Astrocyte (in vitro differentiated cells and primary cell): ENCODE measurements around the gene GNAI3. TPM values are rescaled to one million over a fixed set of nuclear protein-coding genes. Genes with fewer than 3 reads are reported as not detected.

Experiments used
- DNase-seq: peaks from one replicate; pipeline ENCODE4 v3.0.0-alpha.2; 2010; ENCODE audit warnings: low read depth
- FAIRE-seq: peaks from 2 replicates; lab custom pipeline; 2011; peaks lifted over from hg19 to GRCh38; lab: Jason Lieb, UNC
- H2AFZ ChIP-seq: 2 replicates; pipeline ENCODE4 v1.6.0; 2012; ENCODE audit warnings: low read depth, low read length, inconsistent platforms
- H3K27ac ChIP-seq: 2 replicates; pipeline ENCODE4 v1.5.1; 2011; ENCODE audit warnings: low read depth, low read length, inconsistent platforms
- H3K27me3 ChIP-seq: 2 replicates; pipeline ENCODE4 v1.6.0; 2011; ENCODE audit warnings: low read length, inconsistent platforms; ENCODE audit not compliant: insufficient read depth
- H3K36me3 ChIP-seq: 2 replicates; pipeline ENCODE4 v1.5.1; 2011; ENCODE audit warnings: low read length, inconsistent platforms; ENCODE audit not compliant: insufficient read depth
- H3K4me1 ChIP-seq: 2 replicates; pipeline ENCODE4 v1.5.1; 2011; ENCODE audit warnings: low read length, inconsistent platforms; ENCODE audit not compliant: insufficient read depth
- H3K4me2 ChIP-seq: 2 replicates; pipeline ENCODE4 v1.6.0; 2012; ENCODE audit warnings: low read length, inconsistent platforms
- H3K4me3 ChIP-seq: 2 replicates; pipeline ENCODE4 v1.5.1; 2011; ENCODE audit warnings: low read depth, mild to moderate bottlenecking, low read length, inconsistent platforms; ENCODE audit not compliant: insufficient read depth
- H3K79me2 ChIP-seq: 2 replicates; pipeline ENCODE4 v1.6.0; 2012; ENCODE audit warnings: mild to moderate bottlenecking, low read length, inconsistent platforms; ENCODE audit not compliant: insufficient read depth
- H3K9ac ChIP-seq: 2 replicates; pipeline ENCODE4 v1.6.0; 2012; ENCODE audit warnings: mild to moderate bottlenecking, low read length, inconsistent platforms
- H3K9me3 ChIP-seq: 2 replicates; pipeline ENCODE4 v1.5.1; 2012; ENCODE audit warnings: low read depth, mild to moderate bottlenecking, low read length, inconsistent platforms; ENCODE audit not compliant: insufficient read depth
- H4K20me1 ChIP-seq: 2 replicates; pipeline ENCODE4 v1.6.0; 2012; ENCODE audit warnings: low read length, inconsistent platforms; ENCODE audit not compliant: insufficient read depth
- H3K27ac Mint-ChIP-seq: one replicate; pipeline ENCODE4 v1.8.0; 2021; ENCODE audit warnings: mild to moderate bottlenecking, mixed read lengths; ENCODE audit not compliant: unreplicated experiment
- H3K27me3 Mint-ChIP-seq: one replicate; pipeline ENCODE4 v1.8.0; 2021; ENCODE audit warnings: low read depth, mixed read lengths; ENCODE audit not compliant: unreplicated experiment
- H3K36me3 Mint-ChIP-seq: one replicate; pipeline ENCODE4 v1.8.0; 2021; ENCODE audit warnings: low read depth, mixed read lengths; ENCODE audit not compliant: unreplicated experiment
- H3K4me1 Mint-ChIP-seq: one replicate; pipeline ENCODE4 v1.8.0; 2021; ENCODE audit warnings: low read depth, mixed read lengths; ENCODE audit not compliant: unreplicated experiment
- H3K4me3 Mint-ChIP-seq: one replicate; pipeline ENCODE4 v1.8.0; 2021; ENCODE audit warnings: mild to moderate bottlenecking, moderate library complexity, mixed read lengths; ENCODE audit not compliant: unreplicated experiment
- H3K9me3 Mint-ChIP-seq: one replicate; pipeline ENCODE4 v1.8.0; 2021; ENCODE audit warnings: mild to moderate bottlenecking, mixed read lengths; ENCODE audit not compliant: unreplicated experiment
- CTCF ChIP-seq: IDR thresholded peaks from 2 replicates; pipeline ENCODE4 v1.5.1; 2011; ENCODE audit warnings: low read depth, mild to moderate bottlenecking, inconsistent platforms, low read length, moderate library complexity; ENCODE audit not compliant: insufficient read depth
- EZH2 ChIP-seq: IDR thresholded peaks from 2 replicates; pipeline ENCODE4 v1.6.1; 2012; ENCODE audit warnings: mild to moderate bottlenecking, low read length, inconsistent platforms; ENCODE audit not compliant: insufficient read depth
- total RNA-seq: library from RNA; stranded (reverse); gene quantifications from 2 replicates; pipeline ENCODE4 v1.2.1, GENCODE V29; 2021

The GNAI3 gene
- total RNA-seq, 1 donor from 2014 or later: 16.1 TPM

GRCh38 chr1:109598655-109599054 is 50.2 kb downstream of the GNAI3 start:
- Mint-ChIP-seq H3K9me3 (no peaks in the 10 kb centered on the region), H3K36me3 (peaks cover 13% of the 10 kb centered on the region), H3K4me3 (no peak overlapping the region), H3K4me1 (peaks cover 20% of the 10 kb centered on the region), H3K27me3 (no peaks in the 10 kb centered on the region), H3K27ac (no peak overlapping the region)
- no peaks in the 10 kb centered on the region for H4K20me1 ChIP-seq
- H3K9me3 ChIP-seq: no peaks in the 10 kb centered on the region
- H3K9ac ChIP-seq: no peak overlapping the region
- TF ChIP-seq EZH2 (no peak), CTCF (peak; percentile 26)
- H3K36me3 ChIP-seq: peaks cover 17% of the 10 kb centered on the region
- no peaks in the 10 kb centered on the region for H3K27me3 ChIP-seq
- peaks cover 3% of the 10 kb centered on the region for H3K79me2 ChIP-seq
- FAIRE-seq (no peak), DNase-seq (no peak)
- H3K27ac ChIP-seq: no peak overlapping the region
- H2AFZ ChIP-seq: no peak overlapping the region
- H3K4me2 ChIP-seq: no peak overlapping the region
- peaks cover 12% of the 10 kb centered on the region for H3K4me1 ChIP-seq
- H3K4me3 ChIP-seq: no peak overlapping the region

DNA sequence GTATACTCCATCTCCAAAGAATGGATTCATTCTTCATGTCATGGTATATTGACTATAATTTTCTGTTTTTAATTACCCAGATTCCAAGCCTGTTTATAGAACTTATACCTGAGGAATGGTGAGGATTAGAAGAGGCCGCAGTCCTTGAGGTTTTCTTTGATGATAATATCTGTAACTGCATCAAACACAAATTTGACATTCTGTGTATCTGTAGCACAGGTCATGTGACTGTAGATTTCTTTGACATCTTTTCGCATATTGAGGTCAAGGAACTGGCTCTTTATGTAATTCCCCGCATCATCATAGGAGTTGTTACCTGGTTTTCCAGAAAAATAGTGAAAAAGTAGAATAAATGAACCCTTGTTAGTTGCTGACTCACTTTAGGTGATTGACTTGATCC is 54.8 kb downstream of the GNAI3 start:
- TF ChIP-seq EZH2: no peak
- no peak for TF ChIP-seq CTCF
- H4K20me1 ChIP-seq: peaks cover 6% of the 10 kb centered on the region
- Mint-ChIP-seq H3K36me3 (peaks cover 16% of the 10 kb centered on the region), H3K27ac (no peak overlapping the region), H3K4me1 (peaks cover under 1% of the 10 kb centered on the region), H3K27me3 (no peaks in the 10 kb centered on the region), H3K4me3 (no peak overlapping the region), H3K9me3 (no peaks in the 10 kb centered on the region)
- no peak overlapping the region for H2AFZ ChIP-seq
- no peaks in the 10 kb centered on the region for H3K9me3 ChIP-seq
- no peaks in the 10 kb centered on the region for H3K4me1 ChIP-seq
- no peak overlapping the region for H3K27ac ChIP-seq
- no peaks in the 10 kb centered on the region for H3K79me2 ChIP-seq
- H3K9ac ChIP-seq: no peak overlapping the region
- no peak overlapping the region for H3K4me3 ChIP-seq
- no peak for FAIRE-seq
- H3K36me3 ChIP-seq: peaks cover 20% of the 10 kb centered on the region
- no peaks in the 10 kb centered on the region for H3K27me3 ChIP-seq
- no peak overlapping the region for H3K4me2 ChIP-seq
- DNase-seq: no peak

DNA sequence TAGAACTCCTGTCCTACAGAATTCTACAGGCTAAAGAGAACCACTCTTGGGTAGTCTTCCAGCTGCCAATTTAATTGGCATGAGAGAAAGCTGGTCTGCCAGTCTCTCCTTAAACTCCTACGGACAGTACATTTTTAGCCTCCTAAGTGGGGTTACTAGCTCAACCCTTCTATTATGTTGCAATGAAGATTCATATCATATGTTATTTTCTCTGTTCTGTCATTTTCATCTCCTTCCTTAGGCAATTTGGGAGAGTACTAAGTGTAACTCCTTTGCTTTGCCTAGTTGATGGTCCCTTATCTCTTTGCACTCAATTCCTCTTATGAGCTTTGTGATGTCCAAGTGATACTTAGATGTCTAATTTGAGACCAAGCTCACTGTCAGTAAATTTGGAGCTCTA is 57.0 kb downstream of the GNAI3 start:
- DNase-seq (no peak), FAIRE-seq (no peak)
- H3K36me3 Mint-ChIP-seq: peaks cover 16% of the 10 kb centered on the region
- TF ChIP-seq EZH2: no peak
- no peak for TF ChIP-seq CTCF
- H3K9me3 Mint-ChIP-seq: no peaks in the 10 kb centered on the region
- H3K4me1 Mint-ChIP-seq: peaks cover 8% of the 10 kb centered on the region
- Histone ChIP-seq H3K27ac (no peak overlapping the region), H3K9ac (no peak overlapping the region), H3K27me3 (no peaks in the 10 kb centered on the region), H3K9me3 (no peaks in the 10 kb centered on the region), H4K20me1 (peaks cover 6% of the 10 kb centered on the region), H3K36me3 (peaks cover 12% of the 10 kb centered on the region), H2AFZ (no peak overlapping the region), H3K4me3 (no peak overlapping the region), H3K4me2 (no peak overlapping the region), H3K79me2 (no peaks in the 10 kb centered on the region), H3K4me1 (peaks cover 4% of the 10 kb centered on the region)
- no peak overlapping the region for H3K27ac Mint-ChIP-seq
- H3K27me3 Mint-ChIP-seq: no peaks in the 10 kb centered on the region
- no peak overlapping the region for H3K4me3 Mint-ChIP-seq
